SKM-1 treated with dmso at 0.1 percent for 144 hours (cell line): Measurements from ENCODE around the gene RAB38.

Source experiments
- DNase-seq: peaks from one replicate; lab custom pipeline; 2025; ENCODE audit not compliant: unreplicated experiment; lab: John Stamatoyannopoulos, UW

RAB38 gene

DNA sequence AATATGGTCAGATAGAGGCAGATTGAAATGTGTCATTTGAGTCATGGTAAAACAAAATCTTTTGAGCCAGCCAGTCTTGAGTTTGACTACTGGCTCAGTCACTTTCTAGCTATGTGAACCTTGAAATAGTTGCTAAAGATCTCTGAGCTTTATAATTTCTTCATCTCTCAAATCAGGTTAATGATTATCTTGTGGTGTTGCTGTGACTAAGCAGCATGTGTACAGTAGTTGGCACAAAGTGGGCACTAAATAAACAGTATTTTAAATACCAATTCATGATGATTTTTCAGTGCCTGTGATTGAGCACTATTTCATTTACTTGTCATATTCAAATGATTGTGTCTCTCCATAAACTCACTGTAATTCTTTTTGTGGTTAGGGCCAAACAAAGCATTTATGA lies 70.8 kb downstream of the RAB38 start:
- no peak for DNase-seq

DNA sequence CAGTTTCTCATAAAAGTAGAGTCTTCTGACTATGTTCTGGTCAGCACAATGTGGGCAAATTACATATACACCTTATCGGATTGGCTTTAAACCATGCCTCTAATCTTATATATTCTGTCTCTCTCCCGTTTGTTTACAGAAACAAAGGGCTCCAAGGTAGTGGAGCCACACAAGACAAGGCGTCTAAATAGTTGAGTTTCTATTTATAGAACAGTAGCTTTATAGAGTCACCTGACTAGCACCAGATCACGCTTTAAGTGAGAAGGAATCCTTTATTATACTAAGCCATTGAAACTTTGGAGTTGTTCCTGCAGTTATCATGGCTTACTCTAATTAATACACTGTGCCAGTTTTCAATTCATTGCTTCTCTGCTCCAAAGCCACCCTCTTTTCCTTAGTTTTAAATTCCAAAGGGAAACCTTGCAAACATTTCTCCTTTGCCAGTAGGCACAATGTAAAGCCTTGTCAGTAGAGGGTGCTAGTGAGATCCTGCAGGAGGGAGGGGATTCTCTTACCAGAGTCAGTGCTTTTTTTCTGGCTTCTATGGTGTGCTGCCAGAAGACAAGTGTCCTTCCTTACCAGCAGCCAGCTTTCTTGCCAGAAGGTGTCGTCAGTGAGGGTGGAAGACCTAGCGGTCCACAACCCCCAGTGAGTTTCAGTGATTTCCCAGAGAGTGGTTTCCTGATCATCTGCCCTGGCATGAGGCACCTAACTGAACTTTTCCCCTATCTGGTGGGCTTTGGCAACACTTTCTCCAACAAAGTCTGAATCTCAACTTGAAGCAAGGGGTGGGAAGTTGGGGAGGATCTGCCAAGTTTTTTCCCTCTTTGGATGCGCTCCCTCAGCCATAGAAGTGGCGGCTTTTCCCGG lies 71.7 kb downstream of the RAB38 start:
- DNase-seq = peak; percentile 30

DNA sequence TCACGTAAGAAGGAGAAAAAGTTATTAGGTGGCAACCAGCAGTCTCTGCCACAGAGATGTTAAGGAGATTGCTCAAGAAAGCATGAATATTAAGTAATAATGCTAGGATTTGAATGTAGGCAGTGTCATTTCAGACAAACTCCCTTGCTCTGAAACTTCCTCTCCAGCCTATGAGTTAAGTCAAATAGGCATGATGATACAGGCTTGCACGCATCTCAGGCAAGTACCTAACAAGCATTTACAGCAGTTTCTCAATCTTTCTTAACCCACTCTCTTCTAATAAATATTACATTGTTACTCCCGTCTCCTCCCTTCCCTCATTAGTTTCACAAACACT lies 72.7 kb downstream of the RAB38 start:
- peak; percentile 62 for DNase-seq

DNA sequence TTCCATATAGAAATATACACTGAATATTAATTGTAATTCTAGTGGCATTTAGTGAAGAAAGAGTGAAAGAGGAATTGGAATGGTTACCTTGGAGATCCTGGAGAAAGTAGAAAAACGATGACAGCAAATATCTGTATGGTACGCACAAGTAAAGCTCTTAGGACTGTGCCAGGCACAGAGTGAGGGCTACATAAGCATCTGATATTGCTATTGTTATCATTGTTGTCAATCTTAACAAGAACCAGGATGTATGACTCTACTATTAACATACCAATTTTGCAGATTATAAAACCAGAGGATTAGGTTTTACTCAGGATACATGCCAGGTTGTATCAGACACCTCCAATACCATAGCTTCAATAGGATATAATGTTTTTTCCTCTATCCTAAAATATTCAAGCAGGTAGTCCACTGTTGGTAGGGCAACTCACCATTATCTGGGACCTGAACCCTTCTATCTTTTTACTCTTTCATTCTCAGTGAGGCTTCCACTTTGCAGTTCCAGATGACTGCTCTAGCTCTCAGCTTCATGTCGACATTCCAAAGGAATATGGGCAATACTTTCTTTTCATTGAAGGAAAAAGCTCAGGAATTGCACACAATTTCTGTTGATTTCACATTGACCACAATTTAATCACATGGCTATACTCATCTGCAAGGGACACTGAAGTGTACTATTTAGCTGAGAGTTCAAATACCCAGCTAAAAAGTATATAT lies 73.2 kb downstream of the RAB38 start:
- DNase-seq = no peak

DNA sequence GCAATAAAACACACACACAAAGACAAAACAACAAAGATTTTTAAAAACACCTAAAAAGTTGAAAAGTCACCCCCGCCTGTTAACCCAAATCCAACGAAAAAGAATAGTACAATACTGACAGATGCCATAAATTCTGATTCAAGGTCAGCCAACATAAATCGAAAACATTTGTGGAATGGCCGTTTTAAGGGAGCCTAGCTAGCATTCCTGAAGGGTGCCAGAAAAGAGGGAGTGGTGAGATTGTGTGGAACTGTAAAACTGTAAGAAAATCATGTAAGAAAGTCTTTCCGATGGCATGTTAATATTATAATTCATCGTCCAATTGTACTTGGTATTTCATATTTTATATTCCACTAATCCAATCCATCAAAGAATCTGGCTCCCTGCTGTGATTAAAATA lies 75.1 kb downstream of the RAB38 start:
- DNase-seq = no peak

DNA sequence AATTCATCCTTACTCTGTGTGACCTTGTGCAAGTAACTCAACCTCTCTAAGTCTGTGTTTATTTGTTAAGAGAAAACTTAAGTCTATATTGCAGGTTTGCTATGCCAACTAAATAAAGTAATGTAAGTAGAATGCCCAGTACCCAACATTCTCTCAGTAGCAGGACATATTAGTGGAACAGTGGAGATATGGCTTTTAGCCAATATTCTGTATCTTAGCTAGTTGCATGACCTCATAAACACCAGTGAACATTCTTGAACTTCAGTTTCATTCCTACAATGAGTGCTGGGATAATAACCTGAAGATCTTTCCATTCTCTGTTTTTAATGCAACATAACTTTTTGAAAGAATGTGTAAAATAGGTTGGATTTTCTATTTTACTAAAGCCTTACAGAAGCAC lies 77.0 kb downstream of the RAB38 start:
- no peak for DNase-seq

DNA sequence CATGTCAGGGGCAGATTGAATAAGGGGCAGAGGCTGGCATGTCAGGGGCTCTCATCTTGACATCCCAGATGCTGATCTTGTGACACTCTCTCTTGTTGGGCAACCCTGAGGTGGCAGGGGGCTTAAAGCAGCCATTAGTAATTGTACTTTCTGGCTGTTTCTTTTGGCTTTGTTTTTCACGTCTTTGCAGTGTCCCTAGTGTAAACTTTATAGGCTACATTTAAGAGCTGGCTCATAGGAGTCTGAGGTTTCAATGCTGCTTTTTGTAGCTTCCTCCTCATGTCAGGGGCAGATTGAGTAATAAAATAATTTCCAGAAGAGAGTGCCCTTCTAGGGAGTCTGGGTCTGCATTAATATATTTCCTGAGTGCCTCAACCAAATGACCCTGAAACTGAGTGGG lies 86.1 kb downstream of the RAB38 start:
- no peak for DNase-seq

DNA sequence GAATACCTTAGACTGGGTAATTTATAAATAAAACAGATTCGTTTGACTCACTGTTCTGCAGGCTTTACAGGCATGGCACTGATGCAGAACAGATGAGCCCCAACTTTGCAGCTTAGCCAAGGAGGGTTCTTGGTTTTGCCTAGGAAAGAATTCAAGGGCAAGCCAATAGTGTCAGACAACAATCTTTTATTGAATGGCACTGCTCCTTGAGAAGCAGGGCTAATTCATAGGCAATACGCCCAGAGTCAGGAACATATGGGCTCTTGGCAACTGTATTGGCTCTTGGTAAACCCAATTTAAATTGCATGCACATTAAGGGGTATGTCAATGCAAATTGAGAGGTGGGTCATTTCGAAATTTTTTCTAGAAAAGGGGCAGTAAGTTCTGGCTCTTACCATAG lies 87.9 kb downstream of the RAB38 start:
- no peak for DNase-seq

DNA sequence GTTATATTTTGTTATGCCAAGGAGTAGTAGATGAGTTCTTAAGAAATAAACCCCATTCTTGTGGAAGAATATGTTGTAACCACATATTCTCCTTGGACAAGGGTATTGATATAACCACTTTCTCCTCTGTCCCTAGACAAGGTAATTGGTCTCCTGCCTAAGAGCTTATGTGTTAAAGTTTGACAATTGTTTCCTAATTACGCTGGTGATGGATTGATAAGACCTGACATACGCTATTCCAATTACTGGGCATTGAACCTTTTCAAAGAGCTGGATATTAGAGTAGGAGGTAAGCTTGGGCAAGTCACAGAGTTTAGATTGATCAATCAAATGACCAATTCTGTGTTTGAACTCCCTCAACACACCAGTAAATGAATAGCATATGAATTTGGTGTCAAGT lies 88.9 kb downstream of the RAB38 start:
- no peak for DNase-seq

DNA sequence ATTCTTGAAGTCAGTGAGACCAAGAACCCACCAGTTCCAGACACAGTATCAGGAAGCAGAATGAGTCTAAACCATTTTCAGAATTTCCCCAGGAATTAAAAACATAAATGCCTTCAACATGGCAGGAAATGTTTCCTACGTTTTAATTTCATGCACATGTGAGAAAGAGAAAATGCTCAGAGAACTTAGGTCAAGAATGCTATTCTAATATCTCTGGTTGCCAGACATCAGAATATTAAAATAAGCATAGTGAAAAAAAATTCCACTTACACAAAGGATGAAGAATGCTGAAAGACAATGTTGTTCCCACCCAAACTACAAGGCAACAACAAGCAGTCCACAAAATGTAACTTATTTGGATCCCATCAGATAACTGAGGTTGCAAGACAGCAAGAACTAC lies 104.8 kb downstream of the RAB38 start:
- no peak for DNase-seq

DNA sequence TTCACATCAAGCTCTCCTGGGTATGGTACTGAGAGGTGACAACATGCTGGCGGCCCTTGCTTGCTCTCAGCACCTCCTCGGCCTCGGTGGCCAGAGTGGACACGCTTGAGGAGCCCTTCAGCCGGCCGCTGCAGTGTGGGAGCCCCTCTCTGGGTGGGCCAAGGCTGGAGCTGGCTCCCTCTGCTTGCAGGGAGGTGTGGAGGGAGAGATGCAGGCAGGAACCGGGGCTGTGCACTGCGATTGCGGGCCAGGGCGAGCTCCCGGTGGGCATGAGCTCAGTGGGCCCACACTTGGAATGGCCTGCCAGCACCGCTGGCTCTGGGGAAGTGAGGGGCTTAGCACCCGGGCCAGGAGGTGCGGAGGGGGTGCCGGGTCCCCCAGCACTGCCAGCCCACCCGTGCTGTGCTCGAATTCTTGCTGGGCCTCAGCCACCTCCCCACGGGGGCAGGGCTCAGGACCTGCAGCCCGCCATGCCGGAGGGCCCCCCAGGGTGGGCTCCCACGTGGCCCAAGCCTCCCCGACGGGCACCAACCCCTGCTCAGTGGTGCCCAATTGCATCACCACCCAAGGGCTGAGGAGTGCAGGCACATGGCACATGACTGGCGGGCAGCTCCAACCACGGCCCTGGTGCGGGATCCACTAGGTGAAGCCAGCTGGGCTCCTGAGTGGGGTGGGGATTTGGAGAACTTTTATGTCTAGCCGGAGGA lies 106.2 kb downstream of the RAB38 start:
- no peak for DNase-seq

DNA sequence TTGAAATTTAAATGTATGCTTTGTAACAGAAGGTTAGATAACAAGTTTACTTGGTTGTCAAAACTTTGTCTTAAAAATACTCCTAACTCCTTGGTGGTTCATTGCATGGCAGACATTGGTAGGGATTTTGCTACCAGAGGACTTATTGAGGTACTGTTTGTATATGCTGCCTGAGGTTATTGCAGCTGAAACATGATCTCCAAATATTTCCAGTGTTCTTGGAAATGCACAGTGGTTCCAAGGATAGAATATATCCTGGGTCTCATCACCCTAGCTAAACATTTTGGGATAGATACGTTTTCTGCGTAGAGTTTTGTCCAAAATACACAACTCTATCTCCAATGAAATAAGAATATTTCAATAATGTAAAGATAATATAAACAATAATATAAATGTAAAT lies 109.2 kb downstream of the RAB38 start:
- no peak for DNase-seq

DNA sequence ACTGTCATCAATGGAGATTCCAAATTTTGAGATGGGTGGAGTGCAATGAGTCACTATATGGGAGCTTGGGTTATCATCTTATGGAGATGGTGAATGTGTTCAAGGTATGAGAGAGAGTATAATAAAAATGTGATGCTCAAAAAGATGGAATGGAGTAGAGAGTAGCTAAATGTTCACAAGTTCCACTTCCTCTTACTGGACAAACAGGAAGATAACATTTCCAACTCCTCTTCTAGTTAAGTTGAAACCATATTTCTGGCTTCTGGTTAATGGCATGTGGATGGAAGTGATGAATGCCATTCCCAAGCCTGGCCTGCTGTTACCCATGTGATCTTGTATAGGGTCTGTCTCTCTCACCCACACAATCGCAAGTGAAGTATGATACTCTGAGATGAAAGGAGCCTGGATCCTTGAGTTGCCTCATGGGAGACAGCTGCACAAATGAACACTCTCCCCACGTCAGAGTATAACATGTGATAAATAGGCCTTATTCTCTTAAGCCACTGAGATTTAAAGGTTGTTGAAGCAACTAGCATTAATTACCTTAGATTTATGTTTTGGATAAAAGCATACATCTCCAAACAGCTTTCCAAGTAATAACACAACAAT lies 111.0 kb downstream of the RAB38 start:
- DNase-seq = no peak
